Testis (tissue), 2 donors: ENCODE measurements around the gene FRAS1.

Experiments used
- POLR2A ChIP-seq: fragments of 450-650 bp; IDR thresholded peaks from one replicate; pipeline ENCODE4 v1.6.1; 2017; ENCODE audit warnings: antibody characterized with exemption, mild to moderate bottlenecking, moderate library complexity
- TF ChIP-seq, protein P1 (sequence below), 3 experiments: fragments of 450-650 bp in 2 of 3; fragments of 200-600 bp in 1 of 3; sonication (generic) in 1 of 3; IDR thresholded peaks; one replicate each; pipeline ENCODE4 v1.5.1; 2016 to 2019; ENCODE audit warnings: antibody characterized with exemption in 3 of 3, mild to moderate bottlenecking in 2 of 3, moderate library complexity in 1 of 3

DNA sequence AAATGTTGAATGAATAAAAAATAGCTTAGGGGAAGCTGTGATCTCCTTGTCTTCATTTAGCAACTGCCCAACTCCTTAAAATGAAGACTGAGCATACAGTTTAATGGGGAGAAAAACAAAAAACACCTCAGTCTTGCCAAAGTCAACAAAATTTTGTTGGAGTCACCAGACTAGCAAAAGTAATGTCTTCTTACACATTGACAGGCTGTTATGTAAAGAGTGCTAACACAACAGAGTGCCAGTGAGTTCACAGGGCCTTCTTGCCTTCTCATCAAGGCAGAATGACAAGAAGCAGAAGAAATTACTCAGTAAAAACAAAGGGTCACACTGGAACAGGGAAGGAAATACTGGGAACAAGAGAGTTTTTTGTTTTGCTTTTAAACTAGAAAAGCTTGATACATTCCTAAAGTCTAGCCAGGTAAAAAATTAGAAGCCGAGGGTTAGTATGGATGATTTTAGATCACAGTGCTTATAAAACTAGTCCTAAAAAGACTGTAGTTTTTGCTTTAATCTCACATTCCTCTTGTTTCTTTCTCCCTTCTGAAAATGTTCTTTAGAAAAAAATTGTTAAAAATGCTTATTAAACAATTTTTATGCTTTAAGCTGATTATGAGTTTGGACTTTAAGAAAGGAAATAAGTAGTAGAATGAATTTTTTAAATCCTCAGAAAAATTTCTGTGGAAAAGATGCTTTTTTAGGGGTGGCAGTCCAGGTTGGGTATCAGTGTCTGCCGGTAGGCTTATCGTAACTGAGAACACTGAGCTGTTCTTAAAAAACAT is 38.7 kb upstream of the FRAS1 start:
- TF ChIP-seq, protein P1, sequence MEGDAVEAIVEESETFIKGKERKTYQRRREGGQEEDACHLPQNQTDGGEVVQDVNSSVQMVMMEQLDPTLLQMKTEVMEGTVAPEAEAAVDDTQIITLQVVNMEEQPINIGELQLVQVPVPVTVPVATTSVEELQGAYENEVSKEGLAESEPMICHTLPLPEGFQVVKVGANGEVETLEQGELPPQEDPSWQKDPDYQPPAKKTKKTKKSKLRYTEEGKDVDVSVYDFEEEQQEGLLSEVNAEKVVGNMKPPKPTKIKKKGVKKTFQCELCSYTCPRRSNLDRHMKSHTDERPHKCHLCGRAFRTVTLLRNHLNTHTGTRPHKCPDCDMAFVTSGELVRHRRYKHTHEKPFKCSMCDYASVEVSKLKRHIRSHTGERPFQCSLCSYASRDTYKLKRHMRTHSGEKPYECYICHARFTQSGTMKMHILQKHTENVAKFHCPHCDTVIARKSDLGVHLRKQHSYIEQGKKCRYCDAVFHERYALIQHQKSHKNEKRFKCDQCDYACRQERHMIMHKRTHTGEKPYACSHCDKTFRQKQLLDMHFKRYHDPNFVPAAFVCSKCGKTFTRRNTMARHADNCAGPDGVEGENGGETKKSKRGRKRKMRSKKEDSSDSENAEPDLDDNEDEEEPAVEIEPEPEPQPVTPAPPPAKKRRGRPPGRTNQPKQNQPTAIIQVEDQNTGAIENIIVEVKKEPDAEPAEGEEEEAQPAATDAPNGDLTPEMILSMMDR (IDR thresholded peaks at IDR 0.05) = no peak
- no peak for TF ChIP-seq POLR2A
